Vagina (tissue), 2 donors: ENCODE measurements around the gene ADAMTS17. TPM values are rescaled to one million over a fixed set of nuclear protein-coding genes. Genes with fewer than 3 reads are reported as not detected.

Experiments
- DNase-seq, 2 donors: peaks; one replicate each; pipeline ENCODE4 v3.0.0-alpha.2; 2017; ENCODE audit errors: extremely low spot score in 2 of 2
- H3K27ac ChIP-seq: fragments of 200-600 bp; sonication (generic); one replicate; pipeline ENCODE4 v1.5.1; 2019
- H3K27me3 ChIP-seq: fragments of 200-600 bp; sonication (generic); one replicate; pipeline ENCODE4 v1.5.1; 2019
- H3K36me3 ChIP-seq, 2 donors: fragments of 200-600 bp; sonication (generic); one replicate each; pipeline ENCODE4 v1.5.1; 2017 to 2019
- H3K4me1 ChIP-seq: fragments of 200-600 bp; sonication (generic); one replicate; pipeline ENCODE4 v1.5.1; 2019
- H3K4me3 ChIP-seq, 2 donors: fragments of 200-600 bp; sonication (generic); 1 replicate in 1 of 2; 2 replicates in 1 of 2; pipeline ENCODE4 v1.5.1; 2016 to 2019
- H3K9me3 ChIP-seq: fragments of 200-600 bp; sonication (generic); one replicate; pipeline ENCODE4 v1.5.1; 2019
- CTCF ChIP-seq, 3 experiments: fragments of 450-650 bp in 2 of 3; fragments of 200-600 bp in 1 of 3; sonication (generic) in 1 of 3; IDR thresholded peaks; one replicate each; pipeline ENCODE4 v1.5.1; 2017 to 2019; ENCODE audit warnings: antibody characterized with exemption in 3 of 3, mild to moderate bottlenecking in 2 of 3, moderate library complexity in 2 of 3
- POLR2A ChIP-seq, 2 donors: fragments of 450-650 bp; IDR thresholded peaks; one replicate each; pipeline ENCODE4 v1.6.1; 2017; ENCODE audit warnings: antibody characterized with exemption in 2 of 2, mild to moderate bottlenecking in 2 of 2, moderate library complexity in 2 of 2
- POLR2AphosphoS5 ChIP-seq, 2 donors: sonication (generic); formaldehyde crosslinking; IDR thresholded peaks; one replicate each; pipeline ENCODE4 v1.9.0; 2017; ENCODE audit warnings: antibody characterized with exemption in 2 of 2, mild to moderate bottlenecking in 2 of 2, low read depth in 1 of 2; ENCODE audit not compliant: insufficient read depth in 1 of 2
- intact Hi-C: fragments of 100-400 bp; cut with DNase I; formaldehyde crosslinking; loops from one replicate; pipeline ENCODE4 v1.15.1; 2023
- total RNA-seq: library from RNA; depleted of rRNA; stranded (reverse); fragments of >200 nt; gene quantifications from one replicate; pipeline ENCODE4 v1.2.3, GENCODE V29; 2016

The ADAMTS17 gene
- total RNA-seq, 1 donor from 2014 or later = 16.0 TPM

- no peaks in the 10 kb centered on the region for H3K9me3 ChIP-seq
- no peak overlapping the region for H3K4me3 ChIP-seq
- TF ChIP-seq CTCF (IDR thresholded peaks at IDR 0.05) = no peak
- no peak for TF ChIP-seq POLR2A (IDR thresholded peaks at IDR 0.05)
- no peak for TF ChIP-seq POLR2AphosphoS5 (IDR thresholded peaks at IDR 0.05; ENCODE audit: insufficient read depth in 1 of 2, low read depth in 1 of 2)
- H3K4me1 ChIP-seq = peaks cover 28% of the 10 kb centered on the region
- no peaks in the 10 kb centered on the region for H3K27me3 ChIP-seq
- no peaks in the 10 kb centered on the region for H3K36me3 ChIP-seq
- peak in 1 of 2 donors; percentile 69 for DNase-seq
- H3K27ac ChIP-seq = peak overlapping the region; percentile 17
- intact Hi-C loops = no loop called here
These were observed 311.8 kb downstream of the ADAMTS17 start for GRCh38 chr15:100029868-100030479.

GRCh38 chr15:100029045-100029444 is 312.7 kb downstream of the ADAMTS17 start:
- H3K4me3 ChIP-seq = no peak overlapping the region
- no peaks in the 10 kb centered on the region for H3K36me3 ChIP-seq
- H3K27me3 ChIP-seq = no peaks in the 10 kb centered on the region
- no peaks in the 10 kb centered on the region for H3K9me3 ChIP-seq
- H3K4me1 ChIP-seq = peaks cover 28% of the 10 kb centered on the region
- TF ChIP-seq POLR2AphosphoS5 (IDR thresholded peaks at IDR 0.05; ENCODE audit: insufficient read depth in 1 of 2, low read depth in 1 of 2) = no peak
- TF ChIP-seq POLR2A (IDR thresholded peaks at IDR 0.05) = no peak
- TF ChIP-seq CTCF (IDR thresholded peaks at IDR 0.05) = no peak
- no peak for DNase-seq
- intact Hi-C loops = no loop called here
- no peak overlapping the region for H3K27ac ChIP-seq

- H3K9me3 ChIP-seq = no peaks in the 10 kb centered on the region
- H3K27ac ChIP-seq = no peak overlapping the region
- H3K4me1 ChIP-seq = peaks cover 22% of the 10 kb centered on the region
- no peaks in the 10 kb centered on the region for H3K36me3 ChIP-seq
- TF ChIP-seq POLR2A (IDR thresholded peaks at IDR 0.05) (no peak), CTCF (IDR thresholded peaks at IDR 0.05) (no peak), POLR2AphosphoS5 (IDR thresholded peaks at IDR 0.05; ENCODE audit: insufficient read depth in 1 of 2, low read depth in 1 of 2) (no peak)
- peak in 1 of 2 donors; percentile 42 for DNase-seq
- intact Hi-C loops = no loop called here
- no peaks in the 10 kb centered on the region for H3K27me3 ChIP-seq
- H3K4me3 ChIP-seq = no peak overlapping the region
These were observed 315.7 kb downstream of the ADAMTS17 start for GRCh38 chr15:100026041-100026440.

GRCh38 chr15:100022806-100023205 is 319.0 kb downstream of the ADAMTS17 start:
- peak in 1 of 2 donors; percentile 42 for DNase-seq
- Histone ChIP-seq H3K4me1 (peaks cover 26% of the 10 kb centered on the region), H3K27me3 (no peaks in the 10 kb centered on the region), H3K27ac (peak overlapping the region; percentile 20), H3K9me3 (no peaks in the 10 kb centered on the region), H3K36me3 (no peaks in the 10 kb centered on the region), H3K4me3 (no peak overlapping the region)
- intact Hi-C loops = no loop called here
- TF ChIP-seq CTCF (IDR thresholded peaks at IDR 0.05) (no peak), POLR2A (IDR thresholded peaks at IDR 0.05) (no peak), POLR2AphosphoS5 (IDR thresholded peaks at IDR 0.05; ENCODE audit: insufficient read depth in 1 of 2, low read depth in 1 of 2) (no peak)

GRCh38 chr15:100022391-100022790 is 319.4 kb downstream of the ADAMTS17 start:
- Histone ChIP-seq H3K4me3 (no peak overlapping the region), H3K36me3 (no peaks in the 10 kb centered on the region), H3K27ac (no peak overlapping the region), H3K9me3 (no peaks in the 10 kb centered on the region), H3K27me3 (no peaks in the 10 kb centered on the region), H3K4me1 (peaks cover 26% of the 10 kb centered on the region)
- TF ChIP-seq POLR2A (IDR thresholded peaks at IDR 0.05) (no peak), POLR2AphosphoS5 (IDR thresholded peaks at IDR 0.05; ENCODE audit: insufficient read depth in 1 of 2, low read depth in 1 of 2) (no peak), CTCF (IDR thresholded peaks at IDR 0.05) (no peak)
- peak in 1 of 2 donors; percentile 32 for DNase-seq
- intact Hi-C loops = no loop called here
